Neural cell (in vitro differentiated cells): ENCODE data around the gene GLI3. TPM values are rescaled to one million over a fixed set of nuclear protein-coding genes. Genes with fewer than 3 reads are reported as not detected.

Experiments
- H2AFZ ChIP-seq: fragments of 200-600, 300-800 bp; sonication (generic), shearing (Covaris generic); 2 replicates; pipeline ENCODE4 v1.6.0; 2014; ENCODE audit warnings: low read depth, mild to moderate bottlenecking, antibody characterized with exemption, low read length, moderate library complexity
- H3F3A ChIP-seq: fragments of 200-600 bp; shearing (Covaris generic); 2 replicates; pipeline ENCODE4 v1.6.1; 2016; ENCODE audit warnings: mild to moderate bottlenecking, moderate library complexity, mixed read lengths, antibody characterized with exemption, low read length; ENCODE audit not compliant: insufficient read depth, poor library complexity, severe bottlenecking
- H3K27ac ChIP-seq: fragments of 200-600, 300-800 bp; sonication (generic), shearing (Covaris generic); 2 replicates; pipeline ENCODE4 v1.5.1; 2014; ENCODE audit warnings: mild to moderate bottlenecking, low read length, moderate library complexity
- H3K27me3 ChIP-seq: fragments of 300-800, 200-600 bp; sonication (generic), shearing (Covaris generic); 2 replicates; pipeline ENCODE4 v1.6.0; 2014; ENCODE audit warnings: mild to moderate bottlenecking, low read depth, low read length, moderate library complexity; ENCODE audit not compliant: insufficient read depth
- H3K36me3 ChIP-seq: fragments of 300-800, 200-600 bp; sonication (generic), shearing (Covaris generic); 2 replicates; pipeline ENCODE4 v1.5.1; 2014; ENCODE audit warnings: mild to moderate bottlenecking, antibody characterized with exemption, low read length, moderate library complexity; ENCODE audit not compliant: insufficient read depth
- H3K4me2 ChIP-seq: fragments of 300-800, 200-600 bp; sonication (generic), shearing (Covaris generic); 2 replicates; pipeline ENCODE4 v1.6.0; 2014; ENCODE audit warnings: mild to moderate bottlenecking, low read length
- H3K4me3 ChIP-seq: fragments of 300-800, 200-600 bp; sonication (generic), shearing (Covaris generic); 2 replicates; pipeline ENCODE4 v1.5.1; 2014; ENCODE audit warnings: mild to moderate bottlenecking, low read length, moderate library complexity
- H3K79me2 ChIP-seq: fragments of 200-600 bp; shearing (Covaris generic); replicated peaks from 2 replicates; pipeline ENCODE4 v1.6.0; 2014; ENCODE audit warnings: mild to moderate bottlenecking, low read length, moderate library complexity; ENCODE audit not compliant: insufficient read depth
- H3K9ac ChIP-seq: fragments of 300-800, 200-600 bp; sonication (generic), shearing (Covaris generic); 2 replicates; pipeline ENCODE4 v1.6.1; 2016; ENCODE audit warnings: mild to moderate bottlenecking, low read length, mixed read lengths
- H3K9me2 ChIP-seq: fragments of 200-600 bp; shearing (Covaris generic); 2 replicates; pipeline ENCODE4 v1.6.1; 2016; ENCODE audit warnings: mild to moderate bottlenecking, low read length, mixed read lengths; ENCODE audit not compliant: insufficient read depth
- H3K9me3 ChIP-seq: fragments of 200-600, 300-800 bp; sonication (generic), shearing (Covaris generic); 2 replicates; pipeline ENCODE4 v1.6.1; 2016; ENCODE audit warnings: mild to moderate bottlenecking, mixed run types, low read length, moderate library complexity, mixed read lengths
- H4K20me1 ChIP-seq: fragments of 200-600 bp; shearing (Covaris generic); 2 replicates; pipeline ENCODE4 v1.6.1; 2016; ENCODE audit warnings: mild to moderate bottlenecking, mixed run types; ENCODE audit not compliant: insufficient read depth
- CTCF ChIP-seq: fragments of 450-650 bp; IDR thresholded peaks from 2 replicates; pipeline ENCODE4 v1.5.1; 2014; ENCODE audit warnings: antibody characterized with exemption, mild to moderate bottlenecking, moderate library complexity; ENCODE audit not compliant: poor library complexity, severe bottlenecking
- EP300 ChIP-seq: fragments of 450-650 bp; conservative IDR thresholded peaks from 2 replicates; pipeline ENCODE4 v1.6.1; 2014; ENCODE audit warnings: antibody characterized with exemption, mild to moderate bottlenecking, moderate library complexity; ENCODE audit not compliant: poor library complexity, severe bottlenecking
- EZH2 ChIP-seq: fragments of 200-600, 300-800 bp; shearing (Covaris generic), sonication (generic); IDR thresholded peaks from 2 replicates; pipeline ENCODE4 v1.6.1; 2014; ENCODE audit warnings: antibody characterized with exemption, low read length, borderline replicate concordance, mild to moderate bottlenecking; ENCODE audit not compliant: insufficient read depth, poor library complexity, severe bottlenecking
- MXI1 ChIP-seq: fragments of 450-650 bp; conservative IDR thresholded peaks from 2 replicates; pipeline ENCODE4 v1.6.1; 2014; ENCODE audit warnings: antibody characterized with exemption, mild to moderate bottlenecking; ENCODE audit not compliant: poor library complexity, severe bottlenecking
- POLR2AphosphoS5 ChIP-seq: IDR thresholded peaks from 2 replicates; pipeline ENCODE4 v1.6.1; 2012
- RAD21 ChIP-seq: fragments of 450-650 bp; conservative IDR thresholded peaks from 2 replicates; pipeline ENCODE4 v1.6.1; 2014; ENCODE audit warnings: antibody characterized with exemption, mild to moderate bottlenecking, moderate library complexity
- REST ChIP-seq: IDR thresholded peaks from 2 replicates; pipeline ENCODE4 v1.6.1; 2012; ENCODE audit warnings: borderline replicate concordance
- SMC3 ChIP-seq: fragments of 450-650 bp; conservative IDR thresholded peaks from 2 replicates; pipeline ENCODE4 v1.6.1; 2014; ENCODE audit warnings: antibody characterized with exemption, mild to moderate bottlenecking, moderate library complexity; ENCODE audit not compliant: poor library complexity
- TAF1 ChIP-seq: IDR thresholded peaks from 2 replicates; pipeline ENCODE4 v1.6.1; 2012; ENCODE audit warnings: low read depth
- polyA plus RNA-seq: library from polyadenylated mRNA; depleted of rRNA; stranded (reverse); fragments of >200 nt; gene quantifications from 2 replicates; pipeline ENCODE4 v1.2.3, GENCODE V29; 2014

GLI3 gene
- polyA plus RNA-seq, 1 donor from 2014 or later = 0.19 TPM

- H3F3A ChIP-seq = no peaks in the 10 kb centered on the region
- no peaks in the 10 kb centered on the region for H4K20me1 ChIP-seq
- no peaks in the 10 kb centered on the region for H3K36me3 ChIP-seq
- no peak overlapping the region for H3K27ac ChIP-seq
- peaks cover 29% of the 10 kb centered on the region for H3K27me3 ChIP-seq
- peak overlapping the region; percentile 82 for H3K4me3 ChIP-seq
- no peaks in the 10 kb centered on the region for H3K9me2 ChIP-seq
- no peaks in the 10 kb centered on the region for H3K9me3 ChIP-seq
- no peak overlapping the region for H2AFZ ChIP-seq
- H3K4me2 ChIP-seq = peak overlapping the region; percentile 87
- no peak for TF ChIP-seq REST
- TF ChIP-seq SMC3 = no peak
- no peak for TF ChIP-seq MXI1
- TF ChIP-seq EZH2 = no peak
- TF ChIP-seq CTCF = no peak
- TF ChIP-seq RAD21 = no peak
- no peak for TF ChIP-seq EP300
- H3K9ac ChIP-seq = peak overlapping the region; percentile 52
- peaks cover 54% of the 10 kb centered on the region for H3K79me2 ChIP-seq
Measured at GRCh38 chr7:42235741-42236161, 1.3 kb downstream of the GLI3 start.

GRCh38 chr7:42234736-42235135 is 2.3 kb downstream of the GLI3 start:
- Histone ChIP-seq H2AFZ (no peak overlapping the region), H3K9ac (no peak overlapping the region), H3K9me3 (no peaks in the 10 kb centered on the region), H3K4me2 (no peak overlapping the region), H3F3A (no peaks in the 10 kb centered on the region), H3K4me3 (no peak overlapping the region), H3K36me3 (no peaks in the 10 kb centered on the region), H3K9me2 (no peaks in the 10 kb centered on the region), H4K20me1 (no peaks in the 10 kb centered on the region), H3K27me3 (peaks cover 29% of the 10 kb centered on the region), H3K79me2 (peaks cover 65% of the 10 kb centered on the region), H3K27ac (no peak overlapping the region)
- TF ChIP-seq SMC3 (no peak), POLR2AphosphoS5 (no peak)

DNA sequence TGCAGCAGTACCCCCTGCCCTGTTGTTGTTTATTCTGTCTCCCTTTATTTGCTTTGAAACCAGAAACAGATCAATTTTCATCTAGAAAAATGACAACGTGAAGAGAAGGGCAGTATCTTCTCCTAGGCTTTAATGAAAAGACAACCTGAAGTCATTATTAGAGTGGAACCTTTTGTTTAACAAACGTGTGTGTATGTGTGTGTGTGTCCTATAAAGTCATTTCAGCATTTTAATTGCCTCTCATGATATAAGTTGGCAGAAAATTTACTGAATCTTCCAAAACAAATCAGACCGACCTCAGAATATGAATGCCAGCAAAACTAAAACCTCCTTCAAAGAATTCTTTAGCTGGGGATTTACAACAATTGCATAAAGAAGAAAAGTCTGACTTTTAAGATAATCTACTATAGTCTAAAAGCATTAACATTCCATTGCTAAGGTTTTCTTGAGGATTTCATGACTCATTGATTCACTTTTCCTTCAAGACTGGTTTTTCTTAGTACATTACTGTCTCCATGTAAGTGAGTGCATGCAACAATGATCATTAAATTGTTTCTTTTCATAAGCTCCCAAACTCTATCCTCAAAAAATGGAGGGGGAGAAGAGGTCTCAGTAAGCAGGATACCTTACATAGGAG is 3.2 kb downstream of the GLI3 start:
- H2AFZ ChIP-seq = no peak overlapping the region
- H3K27me3 ChIP-seq = peaks cover 29% of the 10 kb centered on the region
- no peak for TF ChIP-seq EP300
- no peak for TF ChIP-seq POLR2AphosphoS5
- TF ChIP-seq MXI1 = no peak
- TF ChIP-seq EZH2 = no peak
- TF ChIP-seq SMC3 = no peak
- no peak for TF ChIP-seq TAF1
- TF ChIP-seq REST = no peak
- no peak for TF ChIP-seq CTCF
- no peak for TF ChIP-seq RAD21
- H3K9me2 ChIP-seq = no peaks in the 10 kb centered on the region
- H4K20me1 ChIP-seq = no peaks in the 10 kb centered on the region
- no peak overlapping the region for H3K4me2 ChIP-seq
- H3F3A ChIP-seq = no peaks in the 10 kb centered on the region
- no peak overlapping the region for H3K9ac ChIP-seq
- H3K27ac ChIP-seq = no peak overlapping the region
- no peaks in the 10 kb centered on the region for H3K36me3 ChIP-seq
- H3K79me2 ChIP-seq = peaks cover 74% of the 10 kb centered on the region
- H3K4me3 ChIP-seq = no peak overlapping the region
- H3K9me3 ChIP-seq = no peaks in the 10 kb centered on the region
